Fibroblast of lung (primary cell): Measurements from ENCODE around the gene SCN5A. TPM values are rescaled to one million over a fixed set of nuclear protein-coding genes. Genes with fewer than 3 reads are reported as not detected.

Experiments
- DNase-seq, 2 donors: peaks; one replicate each; pipeline versions ENCODE4 v3.0.0 to v3.0.0-alpha.2; 2010; ENCODE audit warnings: low read depth in 2 of 2
- H2AFZ ChIP-seq: 2 replicates; pipeline ENCODE4 v1.5.1; 2012; ENCODE audit warnings: low read length, control low read depth, inconsistent platforms
- H3K27ac ChIP-seq: 2 replicates; pipeline ENCODE4 v1.5.1; 2011; ENCODE audit warnings: low read length, control low read depth; ENCODE audit not compliant: insufficient read depth
- H3K27me3 ChIP-seq: 2 replicates; pipeline ENCODE4 v1.5.1; 2011; ENCODE audit warnings: mild to moderate bottlenecking, low read length; ENCODE audit not compliant: control insufficient read depth, insufficient read depth
- H3K36me3 ChIP-seq: 2 replicates; pipeline ENCODE4 v1.5.1; 2011; ENCODE audit warnings: low read length; ENCODE audit not compliant: control insufficient read depth, insufficient read depth
- H3K4me1 ChIP-seq: 2 replicates; pipeline ENCODE4 v1.5.1; 2011; ENCODE audit warnings: low read length; ENCODE audit not compliant: control insufficient read depth, insufficient read depth; ENCODE audit errors: extremely low read depth
- H3K4me2 ChIP-seq: 2 replicates; pipeline ENCODE4 v1.5.1; 2011; ENCODE audit warnings: low read length, control low read depth; ENCODE audit not compliant: insufficient read depth; ENCODE audit errors: extremely low read depth
- H3K4me3 ChIP-seq, 4 experiments: fragments of 200-600 bp in 1 of 4; sonication (generic) in 1 of 4; replicated peaks in 1 of 4; 2 replicates each; pipeline ENCODE4 v1.5.1; 2011 to 2016; ENCODE audit warnings: low read length in 4 of 4, low read depth in 3 of 4, mild to moderate bottlenecking in 3 of 4, control low read depth in 2 of 4, inconsistent platforms in 1 of 4, mixed read lengths in 1 of 4; ENCODE audit not compliant: insufficient read depth in 1 of 4; ENCODE audit errors: control extremely low read depth in 1 of 4
- H3K79me2 ChIP-seq: 2 replicates; pipeline ENCODE4 v1.5.1; 2012; ENCODE audit warnings: mild to moderate bottlenecking, low read length, inconsistent platforms; ENCODE audit not compliant: control insufficient read depth, insufficient read depth
- H3K9ac ChIP-seq: 2 replicates; pipeline ENCODE4 v1.5.1; 2011; ENCODE audit warnings: mild to moderate bottlenecking, low read length, control low read depth; ENCODE audit not compliant: insufficient read depth
- H3K9me3 ChIP-seq: 2 replicates; pipeline ENCODE4 v1.5.1; 2012; ENCODE audit warnings: low read depth, low read length; ENCODE audit not compliant: control insufficient read depth, insufficient read depth
- H4K20me1 ChIP-seq: 2 replicates; pipeline ENCODE4 v1.5.1; 2011; ENCODE audit warnings: low read length; ENCODE audit not compliant: control insufficient read depth, insufficient read depth; ENCODE audit errors: extremely low read depth
- EZH2 ChIP-seq: IDR thresholded peaks from 2 replicates; pipeline ENCODE4 v1.5.1; 2012; ENCODE audit warnings: low read length, control low read depth, mild to moderate bottlenecking; ENCODE audit errors: missing control alignments
- polyA plus RNA-seq, 2 donors: library from polyadenylated mRNA; depleted of rRNA in 1 of 2; stranded (reverse) in 1 of 2; unstranded in 1 of 2; fragments of >200 nt; gene quantifications; 2 replicates each; pipeline ENCODE4 v1.2.1, GENCODE V29; 2011 to 2012; ENCODE audit warnings: missing spikeins in 1 of 2
- total RNA-seq: library from RNA; depleted of rRNA; stranded (reverse); fragments of >200 nt; gene quantifications from 2 replicates; pipeline ENCODE4 v1.2.1, GENCODE V29; 2014
- TF ChIP-seq, protein P1 (sequence below), 2 donors: IDR thresholded peaks in 1 of 2; conservative IDR thresholded peaks in 1 of 2; 1 replicate in 1 of 2; 2 replicates in 1 of 2; pipeline ENCODE4 v1.5.1; 2011 to 2012; ENCODE audit warnings: low read length in 2 of 2, control low read depth in 1 of 2, inconsistent platforms in 1 of 2, low read depth in 1 of 2, mild to moderate bottlenecking in 1 of 2

The SCN5A gene
- total and polyA plus RNA-seq, 2 donors (not counting 1 experiment from before 2014, with no cell fraction given): 0.27 to 0.50 TPM

DNA sequence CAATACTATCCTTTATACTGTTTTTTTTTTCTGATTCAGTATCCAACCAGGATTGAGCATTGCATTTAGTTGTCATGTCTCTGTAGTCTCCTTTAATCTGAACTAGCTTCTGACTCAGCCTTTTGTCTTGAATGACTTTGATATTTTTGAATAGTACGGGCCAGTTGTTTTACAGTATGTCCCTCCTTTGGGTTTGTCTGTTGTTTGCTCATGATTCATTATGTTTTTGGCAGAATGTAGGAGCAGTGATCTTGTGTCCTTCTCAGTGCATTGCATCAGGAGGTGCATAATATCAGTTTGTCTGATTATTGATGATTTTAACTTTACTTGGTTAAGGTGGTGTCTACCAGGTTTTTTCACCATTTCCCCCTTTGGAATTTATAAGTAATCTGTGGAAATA is 132.8 kb downstream of the SCN5A start:
- Histone ChIP-seq H2AFZ (no peak overlapping the region), H3K36me3 (peaks cover 5% of the 10 kb centered on the region), H3K79me2 (no peaks in the 10 kb centered on the region), H3K4me2 (no peak overlapping the region), H4K20me1 (no peaks in the 10 kb centered on the region), H3K9ac (no peak overlapping the region), H3K4me3 (no peak overlapping the region), H3K27ac (no peak overlapping the region), H3K27me3 (no peaks in the 10 kb centered on the region), H3K4me1 (no peaks in the 10 kb centered on the region), H3K9me3 (no peaks in the 10 kb centered on the region)
- no peak for DNase-seq
- TF ChIP-seq, protein P1, sequence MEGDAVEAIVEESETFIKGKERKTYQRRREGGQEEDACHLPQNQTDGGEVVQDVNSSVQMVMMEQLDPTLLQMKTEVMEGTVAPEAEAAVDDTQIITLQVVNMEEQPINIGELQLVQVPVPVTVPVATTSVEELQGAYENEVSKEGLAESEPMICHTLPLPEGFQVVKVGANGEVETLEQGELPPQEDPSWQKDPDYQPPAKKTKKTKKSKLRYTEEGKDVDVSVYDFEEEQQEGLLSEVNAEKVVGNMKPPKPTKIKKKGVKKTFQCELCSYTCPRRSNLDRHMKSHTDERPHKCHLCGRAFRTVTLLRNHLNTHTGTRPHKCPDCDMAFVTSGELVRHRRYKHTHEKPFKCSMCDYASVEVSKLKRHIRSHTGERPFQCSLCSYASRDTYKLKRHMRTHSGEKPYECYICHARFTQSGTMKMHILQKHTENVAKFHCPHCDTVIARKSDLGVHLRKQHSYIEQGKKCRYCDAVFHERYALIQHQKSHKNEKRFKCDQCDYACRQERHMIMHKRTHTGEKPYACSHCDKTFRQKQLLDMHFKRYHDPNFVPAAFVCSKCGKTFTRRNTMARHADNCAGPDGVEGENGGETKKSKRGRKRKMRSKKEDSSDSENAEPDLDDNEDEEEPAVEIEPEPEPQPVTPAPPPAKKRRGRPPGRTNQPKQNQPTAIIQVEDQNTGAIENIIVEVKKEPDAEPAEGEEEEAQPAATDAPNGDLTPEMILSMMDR (conservative IDR thresholded peaks at IDR 0.05 in 1 of 2, IDR thresholded peaks at IDR 0.05 in 1 of 2; ENCODE audit: low read depth in 1 of 2, low read length in 2 of 2): no peak
- no peak for TF ChIP-seq EZH2

DNA sequence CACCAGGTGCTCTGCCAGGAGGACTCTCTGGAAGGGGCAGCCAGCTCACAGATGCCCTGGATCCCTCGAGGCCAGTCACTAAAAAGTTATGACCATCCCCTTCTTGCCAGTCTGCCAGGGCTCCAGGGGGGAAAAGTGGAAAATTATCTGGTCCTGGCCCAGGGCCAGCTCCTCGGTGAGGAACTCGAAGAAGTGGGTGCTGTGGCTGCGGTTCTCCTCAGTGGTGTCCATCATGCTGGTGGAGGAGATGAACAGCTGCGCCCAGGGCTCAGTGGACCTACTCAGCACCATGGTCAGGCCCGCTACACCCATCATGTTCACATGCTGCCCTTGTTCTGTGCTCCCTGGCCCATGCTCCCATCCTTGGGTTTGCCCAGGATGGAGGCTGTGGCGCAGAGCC is 134.1 kb downstream of the SCN5A start:
- Histone ChIP-seq H3K9ac (no peak overlapping the region), H3K27ac (no peak overlapping the region), H3K79me2 (no peaks in the 10 kb centered on the region), H4K20me1 (no peaks in the 10 kb centered on the region), H3K27me3 (no peaks in the 10 kb centered on the region), H3K4me2 (no peak overlapping the region), H3K9me3 (no peaks in the 10 kb centered on the region), H3K4me3 (no peak overlapping the region), H2AFZ (no peak overlapping the region), H3K4me1 (no peaks in the 10 kb centered on the region), H3K36me3 (peaks cover 5% of the 10 kb centered on the region)
- no peak for TF ChIP-seq EZH2
- TF ChIP-seq, protein P1 (conservative IDR thresholded peaks at IDR 0.05 in 1 of 2, IDR thresholded peaks at IDR 0.05 in 1 of 2; ENCODE audit: low read depth in 1 of 2, low read length in 2 of 2): no peak
- no peak for DNase-seq

DNA sequence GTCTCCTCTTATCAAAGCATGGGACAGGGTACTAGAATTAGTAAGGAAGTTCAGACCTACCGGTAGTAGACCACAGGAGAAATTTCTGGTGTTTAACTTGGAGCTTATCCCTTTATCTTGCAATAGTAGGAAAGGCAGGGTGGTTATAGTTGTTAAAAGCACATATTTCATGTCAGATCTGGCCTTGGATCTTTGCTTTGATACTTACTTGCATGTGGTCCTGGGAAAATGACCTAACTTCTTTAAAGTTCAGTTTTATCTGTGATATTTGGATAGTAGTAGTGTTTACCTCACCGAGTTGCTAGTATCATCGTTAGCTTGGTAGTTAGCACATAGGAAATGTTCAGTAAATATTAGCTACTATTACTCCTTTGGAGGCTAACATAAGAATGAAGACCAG is 137.9 kb downstream of the SCN5A start:
- Histone ChIP-seq H4K20me1 (no peaks in the 10 kb centered on the region), H3K9me3 (no peaks in the 10 kb centered on the region), H3K4me1 (no peaks in the 10 kb centered on the region), H3K27me3 (no peaks in the 10 kb centered on the region), H3K9ac (no peak overlapping the region), H3K27ac (no peak overlapping the region), H3K79me2 (no peaks in the 10 kb centered on the region), H3K4me2 (no peak overlapping the region), H2AFZ (no peak overlapping the region), H3K36me3 (peaks cover 5% of the 10 kb centered on the region), H3K4me3 (no peak overlapping the region)
- TF ChIP-seq, protein P1 (conservative IDR thresholded peaks at IDR 0.05 in 1 of 2, IDR thresholded peaks at IDR 0.05 in 1 of 2; ENCODE audit: low read depth in 1 of 2, low read length in 2 of 2): no peak
- TF ChIP-seq EZH2: no peak
- DNase-seq: no peak
